NCI-H748 (cell line): ENCODE results near the gene PARVB.
"Not testable (repeated sequence)": the region's sequence is repeated elsewhere in the genome, so short reads cannot be mapped to it uniquely, and the experiment has no call there.

Source experiments
- DNase-seq: peaks from one replicate; lab custom pipeline; 2025; ENCODE audit not compliant: unreplicated experiment; lab: John Stamatoyannopoulos, UW

Gene PARVB

DNA sequence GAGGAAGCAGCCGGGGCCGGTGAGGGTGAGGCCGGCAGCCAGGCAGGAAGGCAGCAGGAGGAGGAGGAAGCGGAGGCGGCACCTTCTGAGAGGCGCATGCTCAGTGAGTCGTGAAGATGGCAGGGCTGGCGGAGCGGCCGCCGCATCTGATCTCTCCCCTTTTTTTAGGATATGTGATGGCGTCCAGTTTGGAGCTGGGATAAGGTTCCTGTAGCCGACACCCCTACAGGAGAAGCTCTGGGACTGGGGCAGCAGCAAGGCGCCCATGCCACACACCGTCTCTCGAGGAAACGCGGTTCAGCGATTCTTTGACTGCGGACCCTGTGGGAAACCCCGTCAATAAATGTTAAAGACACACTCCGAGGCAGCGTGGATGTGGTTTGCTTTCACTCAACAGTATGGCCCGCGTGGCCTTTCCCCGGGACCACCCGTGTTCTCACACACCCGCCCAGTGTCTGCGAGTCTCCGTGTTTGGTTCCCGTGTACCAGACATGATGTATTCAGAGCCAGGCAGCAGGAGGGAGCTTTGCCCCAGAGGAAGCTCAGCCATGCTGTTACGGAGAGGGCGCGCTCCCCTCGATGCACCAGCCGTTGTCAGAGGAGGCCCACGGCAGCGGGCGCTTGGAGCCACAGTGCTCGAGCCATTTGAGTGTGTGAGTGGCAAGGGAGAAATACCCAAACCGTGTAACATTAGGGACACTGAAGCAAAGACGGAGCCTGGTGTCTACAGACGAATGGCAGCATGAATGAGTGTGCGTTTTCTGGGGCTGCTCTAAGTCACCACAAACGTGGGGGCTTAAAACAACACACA, 27.7 kb upstream of the PARVB start:
- DNase-seq, result no peak

DNA sequence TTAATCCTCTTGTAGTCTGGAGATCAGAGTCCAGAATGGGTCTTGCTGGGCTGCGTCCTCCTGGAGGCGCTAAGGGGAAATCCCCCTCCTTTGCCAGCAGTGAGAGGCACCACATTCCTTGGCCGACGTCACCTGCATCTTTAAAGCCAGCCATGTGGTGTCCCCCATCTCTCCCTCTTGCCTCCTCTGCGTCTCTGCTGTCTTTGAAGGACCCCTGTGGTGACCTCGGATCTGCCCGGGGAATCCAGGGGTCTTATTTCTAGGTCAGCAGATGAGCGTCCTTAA, 27.2 kb upstream of the PARVB start:
- no peak for DNase-seq

DNA sequence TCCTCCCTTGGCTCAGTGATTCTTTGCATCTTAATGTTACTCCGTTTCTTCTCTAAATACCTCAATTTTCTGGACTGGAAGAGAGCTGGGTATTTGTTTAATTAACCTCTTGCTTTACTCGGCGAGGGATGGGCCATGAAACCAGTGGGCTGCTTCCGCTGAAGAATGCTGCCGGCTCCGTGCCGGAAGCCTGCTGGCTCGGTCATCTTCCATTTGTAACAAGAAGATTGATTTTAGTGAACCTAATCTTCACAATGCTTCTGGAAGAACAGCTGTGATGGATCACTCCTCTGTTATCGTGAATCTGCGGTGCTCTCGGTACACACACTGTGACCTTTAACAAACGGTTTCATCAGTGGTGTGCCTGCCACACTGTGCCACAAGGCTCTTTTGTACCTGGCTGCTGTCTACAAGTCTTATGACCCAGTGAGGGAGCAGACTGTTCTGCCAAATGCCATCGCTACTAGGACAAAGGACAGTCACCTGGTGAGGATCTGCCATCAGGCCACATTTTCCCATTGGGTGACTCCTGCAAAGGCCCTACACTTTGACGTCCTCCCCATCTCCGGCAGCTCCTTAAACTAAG, 25.3 kb upstream of the PARVB start:
- DNase-seq, result no peak

DNA sequence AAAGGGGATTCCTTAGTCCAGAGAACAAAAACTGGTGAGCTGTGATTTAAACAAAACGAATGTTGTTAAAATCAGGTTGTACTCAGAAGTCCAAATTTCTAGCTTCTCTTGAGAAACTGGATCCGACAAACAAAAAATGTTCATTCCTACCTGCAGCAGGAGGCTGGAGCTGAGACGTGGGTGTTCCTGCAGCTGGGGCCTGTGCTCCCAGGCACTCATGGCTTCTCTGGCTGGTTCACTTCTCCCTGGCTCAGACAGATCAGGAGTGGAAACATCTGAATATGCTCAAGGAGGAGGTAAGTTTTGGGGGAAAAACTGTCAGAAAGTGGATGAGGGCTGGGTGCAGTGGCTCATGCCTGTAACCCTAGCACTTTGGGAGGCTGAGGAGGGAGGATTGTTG, 24.7 kb upstream of the PARVB start:
- no peak for DNase-seq

DNA sequence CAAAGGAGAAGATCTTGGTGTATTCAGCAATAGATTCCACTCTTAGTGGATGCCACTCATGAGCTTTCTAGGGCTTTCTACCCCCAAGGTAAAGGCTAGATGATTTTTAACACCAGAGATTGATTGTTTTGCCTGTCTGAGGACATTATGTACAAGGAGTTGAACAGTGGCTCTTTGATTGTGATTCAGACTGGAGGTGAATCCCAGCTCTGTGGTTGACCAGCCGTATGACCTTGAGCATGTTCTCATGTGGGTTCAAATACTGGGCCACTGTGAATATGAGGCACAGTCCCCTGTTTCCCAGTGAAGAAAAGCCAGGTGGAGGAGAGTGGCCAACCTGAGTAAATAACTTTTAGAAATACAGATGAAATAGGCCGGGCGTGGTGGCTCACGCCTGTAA, 24.0 kb upstream of the PARVB start:
- no peak for DNase-seq

DNA sequence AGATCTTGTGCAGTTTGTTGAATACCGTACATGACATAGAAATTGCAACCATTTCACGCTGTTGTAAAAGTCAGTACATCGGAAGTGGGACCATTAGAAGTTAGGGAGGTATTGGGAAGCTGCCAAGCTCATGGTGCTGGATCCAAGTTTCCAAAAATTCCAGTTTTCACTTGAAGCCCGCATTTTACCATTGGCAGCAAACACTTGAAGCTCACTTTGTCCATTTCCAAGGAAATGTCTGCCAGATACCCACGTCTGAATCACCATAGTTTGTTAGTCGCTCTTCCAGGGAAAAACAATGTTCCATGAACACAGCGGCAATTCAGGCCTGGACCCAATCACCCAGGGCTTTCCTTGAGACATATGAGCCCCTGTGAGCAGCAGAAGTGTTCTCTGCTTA, 22.6 kb upstream of the PARVB start:
- no peak for DNase-seq

- DNase-seq, result no peak
Measured at GRCh38 chr22:44002324-44002723, 21.8 kb upstream of the PARVB start.

DNA sequence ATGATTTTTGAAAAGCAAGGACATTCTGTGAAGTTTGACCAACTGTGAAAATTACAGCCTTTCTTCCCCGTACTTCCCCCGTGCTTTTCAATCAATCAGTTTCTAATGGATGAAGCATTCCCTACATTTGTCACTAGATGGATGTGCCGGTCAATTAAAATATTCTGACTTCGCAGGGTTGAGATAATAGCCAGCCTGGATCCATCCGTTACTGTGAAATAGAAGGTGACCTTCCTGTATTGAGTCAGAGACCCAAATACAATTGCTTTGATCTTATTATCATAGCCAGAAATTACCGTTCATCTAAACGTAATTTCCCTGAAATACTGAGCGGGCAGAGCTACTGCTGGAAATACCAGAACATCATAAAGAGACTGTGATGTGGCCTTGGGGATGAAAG, 21.1 kb upstream of the PARVB start:
- no peak for DNase-seq

GRCh38 chr22:44003405-44004103, 20.5 kb upstream of the PARVB start:
- DNase-seq, result peak; percentile 11

DNA sequence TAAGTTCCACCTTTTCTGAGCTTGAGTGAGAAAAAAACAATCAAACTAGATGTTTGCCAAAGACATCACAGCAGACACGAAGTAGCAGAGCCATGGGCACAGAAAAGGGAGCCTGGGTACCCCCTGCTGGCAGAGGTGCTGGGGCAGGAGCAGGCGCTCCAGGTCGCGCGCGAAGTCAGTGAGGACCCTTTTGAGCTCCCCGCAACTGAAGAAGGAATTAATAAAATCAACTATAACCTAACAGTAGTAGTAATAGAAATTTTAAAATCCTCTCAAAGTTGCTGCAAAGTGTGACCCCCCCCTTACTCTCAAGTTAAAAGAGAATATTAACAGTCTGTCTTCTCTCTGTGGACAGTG, 20.0 kb upstream of the PARVB start:
- no peak for DNase-seq

GRCh38 chr22:44005524-44005923, 18.6 kb upstream of the PARVB start:
- no peak for DNase-seq

DNA sequence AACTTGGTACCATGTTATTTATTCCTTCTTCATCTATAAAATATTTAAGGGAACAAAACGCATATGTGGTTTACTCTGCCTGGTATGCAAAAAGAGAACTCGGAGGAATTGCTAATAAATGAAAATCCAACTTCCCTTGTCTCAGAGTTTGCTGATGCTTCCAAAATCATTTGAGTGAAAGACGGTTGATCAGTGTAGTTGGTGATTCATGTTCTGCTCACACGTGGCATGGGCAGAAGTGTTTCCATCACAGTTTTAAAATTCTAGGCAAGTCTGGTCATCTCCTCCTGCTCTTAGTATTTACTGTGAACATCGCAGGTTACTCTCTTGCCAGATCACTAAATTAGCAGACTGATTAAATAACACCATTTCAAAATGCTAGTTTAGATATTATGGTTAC, 11.9 kb upstream of the PARVB start:
- no peak for DNase-seq

DNA sequence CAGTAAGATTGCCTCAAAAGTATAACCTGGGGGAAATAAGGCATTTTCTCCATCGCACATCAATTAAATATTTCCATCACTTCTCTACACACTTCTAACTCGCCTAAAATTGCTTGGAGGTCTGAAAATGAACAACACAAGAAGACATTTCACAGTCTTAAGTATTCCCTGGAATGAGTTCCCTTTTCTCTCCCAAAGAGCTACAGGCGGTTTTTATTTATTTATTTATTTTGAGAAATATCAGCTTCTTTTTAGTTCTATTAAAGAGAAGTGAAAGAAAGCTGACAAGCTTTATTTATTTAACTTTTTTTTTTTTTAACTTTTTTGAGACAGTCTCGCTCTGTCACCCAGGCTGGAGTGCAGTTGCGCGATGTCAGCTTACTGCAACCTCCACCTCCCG, 11.5 kb upstream of the PARVB start:
- no peak for DNase-seq

GRCh38 chr22:44014241-44014640, 9.9 kb upstream of the PARVB start:
- DNase-seq, result no peak

DNA sequence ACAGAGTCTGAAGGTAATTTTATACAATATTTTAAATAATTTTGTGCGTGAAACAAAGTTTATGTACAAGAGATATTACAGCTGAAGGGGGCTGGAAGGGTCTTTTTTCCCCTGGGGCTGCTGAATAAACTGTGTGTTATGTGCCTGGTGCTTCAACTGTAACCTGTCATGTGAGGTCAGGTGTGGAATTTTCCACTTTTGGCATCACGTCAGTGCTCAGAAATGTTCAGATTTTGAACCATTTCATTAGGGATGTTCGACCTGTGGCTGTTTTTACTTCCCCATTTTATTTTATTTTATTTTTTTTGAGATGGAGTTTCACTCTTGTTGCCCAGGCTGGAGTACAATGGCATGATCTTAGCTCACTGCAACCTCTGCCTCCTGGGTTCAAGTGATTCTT, 7.5 kb upstream of the PARVB start:
- DNase-seq, result not testable (repeated sequence)

- DNase-seq, result no peak
Measured at GRCh38 chr22:44018594-44018993, 5.5 kb upstream of the PARVB start.

DNA sequence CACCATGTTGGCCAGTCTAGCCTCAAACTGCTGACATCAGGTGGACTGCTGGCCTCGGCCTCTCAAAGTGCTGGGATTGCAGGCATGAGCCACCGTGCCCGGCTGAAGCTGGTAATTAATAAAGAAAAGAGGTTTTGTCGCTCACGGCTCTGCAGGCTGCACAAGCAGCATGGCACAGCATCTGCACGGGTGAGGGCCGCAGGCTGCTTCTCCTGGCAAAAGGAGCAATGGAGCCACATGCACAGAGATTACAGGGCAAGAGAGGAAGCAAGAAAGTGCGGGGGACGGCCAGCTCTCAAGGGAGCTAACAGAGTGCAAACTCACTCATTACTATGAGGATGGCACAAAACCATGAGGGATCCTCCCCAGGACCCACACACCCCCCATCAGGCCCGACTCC, 4.7 kb upstream of the PARVB start:
- no peak for DNase-seq

- DNase-seq, result no peak
Measured at GRCh38 chr22:44019846-44020245, 4.3 kb upstream of the PARVB start.

GRCh38 chr22:44020981-44021380, 3.1 kb upstream of the PARVB start:
- no peak for DNase-seq

- no peak for DNase-seq
Measured at GRCh38 chr22:44023404-44024287, 456 bp upstream of the PARVB start.

DNA sequence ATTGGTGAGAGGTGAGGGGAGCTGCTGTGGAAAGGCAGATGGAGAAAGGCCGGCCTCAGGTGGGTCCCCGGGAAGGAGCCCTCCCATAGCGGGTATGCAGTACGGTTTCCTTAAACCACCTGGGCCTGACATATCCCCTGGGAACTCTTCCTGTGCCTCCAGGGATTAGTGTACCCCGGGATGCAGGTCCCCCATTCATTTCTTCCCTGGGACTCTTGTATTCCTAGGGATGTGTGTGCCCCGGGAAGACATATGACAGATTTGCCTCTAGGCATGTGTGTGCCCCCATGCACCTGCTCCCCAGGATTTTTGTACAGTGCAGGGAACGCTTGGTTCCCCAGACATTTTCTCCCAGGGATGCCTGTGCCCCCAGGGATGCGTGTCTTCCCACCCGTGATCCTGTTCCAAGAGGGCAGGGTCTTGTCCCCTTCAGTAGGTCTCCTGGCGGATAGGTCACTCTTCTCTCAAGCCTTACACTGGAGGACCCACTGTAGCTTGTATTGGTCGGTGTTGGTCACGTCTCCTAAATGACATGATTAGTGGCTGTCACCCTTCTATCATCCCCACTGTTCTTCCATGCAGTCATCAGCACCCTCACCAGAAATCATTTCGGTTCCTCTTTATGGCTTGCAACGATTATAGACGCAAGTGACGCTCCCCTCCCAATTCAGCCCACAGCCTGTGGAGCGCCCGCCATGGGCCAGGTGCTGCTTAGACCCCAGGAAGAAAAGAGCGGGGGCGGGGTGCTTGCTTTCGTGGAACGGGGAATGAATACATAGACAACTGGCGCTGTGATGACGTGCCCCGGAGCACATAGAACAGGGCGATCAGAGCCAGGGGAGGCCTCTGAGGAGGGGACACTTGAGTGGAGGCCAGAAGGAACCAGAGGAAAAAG, 1.3 kb downstream of the PARVB start:
- DNase-seq, result no peak
